ENCODE measurements around the gene RAD23A. TPM values are rescaled to one million over a fixed set of nuclear protein-coding genes. Genes with fewer than 3 reads are reported as not detected.

The RAD23A gene
- total RNA-seq, 2 donors from 2014 or later, result 70.9 to 80.3 TPM

GRCh38 chr19:12994701-12995595 lies 49.3 kb downstream of the RAD23A start, which contains the start of gene NFIX:
TSS of gene NFIX (plus strand) at chr19:12995475. CDS start at chr19:12995838, 363 bp downstream.
- ATAC-seq, result peak; percentile 58
- intact Hi-C loops (cut with DNase I, micrococcal nuclease), result no loop called here
- peak; percentile 67 to 77 for DNase-seq

- DNase-seq (peak in 1 of 2 donors; percentile 58), ATAC-seq (peak; percentile 42)
- intact Hi-C loops (cut with DNase I, micrococcal nuclease), result no loop called here
These were observed 50.1 kb downstream of the RAD23A start for GRCh38 chr19:12995596-12996405.

- ATAC-seq, result peak; percentile 66
- intact Hi-C loops (cut with DNase I, micrococcal nuclease), result no loop called here
- DNase-seq, result peak in 1 of 2 donors; percentile 47
These were observed 50.9 kb downstream of the RAD23A start for GRCh38 chr19:12996406-12997094.

GRCh38 chr19:12997179-12997966 lies 51.7 kb downstream of the RAD23A start:
- no peak for DNase-seq
- ATAC-seq, result no peak
- intact Hi-C loops (cut with DNase I, micrococcal nuclease), result no loop called here

- intact Hi-C loops (cut with DNase I, micrococcal nuclease), result no loop called here
- ATAC-seq, result no peak
- DNase-seq, result no peak
These were observed 52.6 kb downstream of the RAD23A start for GRCh38 chr19:12997967-12998940.

GRCh38 chr19:13001166-13001501 lies 55.5 kb downstream of the RAD23A start:
- intact Hi-C loops (cut with DNase I, micrococcal nuclease), result no loop called here
- ATAC-seq (no peak), DNase-seq (no peak)

- ATAC-seq (no peak), DNase-seq (no peak)
- intact Hi-C loops (cut with DNase I, micrococcal nuclease), result no loop called here
These were observed 56.0 kb downstream of the RAD23A start for GRCh38 chr19:13001502-13002165.

- DNase-seq (peak in 1 of 2 donors; percentile 78), ATAC-seq (no peak)
These were observed 56.7 kb downstream of the RAD23A start for GRCh38 chr19:13002166-13002898.

GRCh38 chr19:13003081-13003480 lies 57.4 kb downstream of the RAD23A start:
- DNase-seq, result no peak

More at GRCh38 chr19:13002166-13002898, 56.7 kb downstream of the RAD23A start:
- intact Hi-C loops (cut with DNase I, micrococcal nuclease), result no loop called here

More at GRCh38 chr19:13003081-13003480, 57.4 kb downstream of the RAD23A start:
- ATAC-seq, result no peak
- intact Hi-C loops (cut with DNase I, micrococcal nuclease), result no loop called here

Small RNA genes lying within 50 kb of the gene (microRNA-seq; reads per million reads assigned to microRNA genes)
- gene MIR5695 (0 reads per million in 2 donors), gene MIR6515 (3.7 to 5.4 reads per million in 2 donors)

Other genes starting within 250 kb of the RAD23A start
- gene FBXW9, start 249.2 kb upstream of the RAD23A start, total RNA-seq, result 1 to 10 TPM; 6.2 to 7.0 TPM
- gene TNPO2, start 221.9 kb upstream of the RAD23A start, total RNA-seq, result 10 to 100 TPM; 39.5 to 74.0 TPM
- gene TRIR, start 211.2 kb upstream of the RAD23A start, total RNA-seq, result 100 to 1,000 TPM; 144 to 162 TPM
- 10 to 100 TPM; 50.1 to 56.5 TPM for gene GET3, start 208.4 kb upstream of the RAD23A start, total RNA-seq
- gene BEST2, start 194.1 kb upstream of the RAD23A start, total RNA-seq, result 100 to 1,000 TPM; 139 to 207 TPM
- gene HOOK2, start 170.3 kb upstream of the RAD23A start, total RNA-seq, result 10 to 100 TPM; 58.3 to 83.1 TPM
- gene JUNB, start 154.4 kb upstream of the RAD23A start, total RNA-seq, result 100 to 1,000 TPM; 169 to 314 TPM
- 100 to 1,000 TPM; 249 to 298 TPM for gene PRDX2, start 144.1 kb upstream of the RAD23A start, total RNA-seq
- 1 to 10 TPM; 3.2 to 4.4 TPM for gene THSD8, start 143.8 kb upstream of the RAD23A start, total RNA-seq
- gene RNASEH2A, start 139.3 kb upstream of the RAD23A start, total RNA-seq, result 10 to 100 TPM in 1 of 2 donors, 1 to 10 TPM in 1; 5.7 to 10.9 TPM
- gene RTBDN, start 111.3 kb upstream of the RAD23A start, total RNA-seq, result under 1 TPM in 1 of 2 donors, not detected in 1; 0.49 TPM
- 1 to 10 TPM in 1 of 2 donors, under 1 TPM in 1; 0.82 to 1.4 TPM for gene MAST1, start 107.3 kb upstream of the RAD23A start, total RNA-seq
- gene DNASE2, start 64.4 kb upstream of the RAD23A start, total RNA-seq, result 10 to 100 TPM; 27.7 to 39.4 TPM
- gene KLF1, start 58.7 kb upstream of the RAD23A start, total RNA-seq, result not detected
- gene GCDH, start 54.7 kb upstream of the RAD23A start, total RNA-seq, result 10 to 100 TPM; 20.8 to 22.8 TPM
- gene SYCE2, start 26.6 kb upstream of the RAD23A start, total RNA-seq, result not detected
- 10 to 100 TPM; 42.4 to 61.2 TPM for gene FARSA, start 12.2 kb upstream of the RAD23A start, total RNA-seq
- 100 to 1,000 TPM; 550 to 739 TPM for gene CALR, start 7.3 kb upstream of the RAD23A start, total RNA-seq
- gene GADD45GIP1, start 11.4 kb downstream of the RAD23A start, total RNA-seq, result 10 to 100 TPM; 13.1 to 17.5 TPM
- gene DAND5, start 23.7 kb downstream of the RAD23A start, total RNA-seq, result under 1 TPM; 0.18 to 0.50 TPM
- gene NFIX, start 49.6 kb downstream of the RAD23A start, total RNA-seq, result 10 to 100 TPM; 49.8 to 61.7 TPM
- gene LYL1, start 157.0 kb downstream of the RAD23A start, total RNA-seq, result 1 to 10 TPM; 2.0 to 4.5 TPM
- 10 to 100 TPM; 22.0 to 23.6 TPM for gene TRMT1, start 170.9 kb downstream of the RAD23A start, total RNA-seq
- gene NACC1, start 172.4 kb downstream of the RAD23A start, total RNA-seq, result 10 to 100 TPM; 56.1 to 67.2 TPM
- 10 to 100 TPM; 48.0 to 66.0 TPM for gene STX10, start 204.5 kb downstream of the RAD23A start, total RNA-seq
- gene IER2, start 204.5 kb downstream of the RAD23A start, total RNA-seq, result 100 to 1,000 TPM; 116 to 155 TPM